Testis (tissue), 2 donors: ENCODE measurements around the gene MTIF3.

ENCODE experiments used
- POLR2A ChIP-seq: fragments of 450-650 bp; IDR thresholded peaks from one replicate; pipeline ENCODE4 v1.6.1; 2017; ENCODE audit warnings: antibody characterized with exemption, mild to moderate bottlenecking, moderate library complexity
- TF ChIP-seq, protein P1 (sequence below), 3 experiments: fragments of 450-650 bp in 2 of 3; fragments of 200-600 bp in 1 of 3; sonication (generic) in 1 of 3; IDR thresholded peaks; one replicate each; pipeline ENCODE4 v1.5.1; 2016 to 2019; ENCODE audit warnings: antibody characterized with exemption in 3 of 3, mild to moderate bottlenecking in 2 of 3, moderate library complexity in 1 of 3

DNA sequence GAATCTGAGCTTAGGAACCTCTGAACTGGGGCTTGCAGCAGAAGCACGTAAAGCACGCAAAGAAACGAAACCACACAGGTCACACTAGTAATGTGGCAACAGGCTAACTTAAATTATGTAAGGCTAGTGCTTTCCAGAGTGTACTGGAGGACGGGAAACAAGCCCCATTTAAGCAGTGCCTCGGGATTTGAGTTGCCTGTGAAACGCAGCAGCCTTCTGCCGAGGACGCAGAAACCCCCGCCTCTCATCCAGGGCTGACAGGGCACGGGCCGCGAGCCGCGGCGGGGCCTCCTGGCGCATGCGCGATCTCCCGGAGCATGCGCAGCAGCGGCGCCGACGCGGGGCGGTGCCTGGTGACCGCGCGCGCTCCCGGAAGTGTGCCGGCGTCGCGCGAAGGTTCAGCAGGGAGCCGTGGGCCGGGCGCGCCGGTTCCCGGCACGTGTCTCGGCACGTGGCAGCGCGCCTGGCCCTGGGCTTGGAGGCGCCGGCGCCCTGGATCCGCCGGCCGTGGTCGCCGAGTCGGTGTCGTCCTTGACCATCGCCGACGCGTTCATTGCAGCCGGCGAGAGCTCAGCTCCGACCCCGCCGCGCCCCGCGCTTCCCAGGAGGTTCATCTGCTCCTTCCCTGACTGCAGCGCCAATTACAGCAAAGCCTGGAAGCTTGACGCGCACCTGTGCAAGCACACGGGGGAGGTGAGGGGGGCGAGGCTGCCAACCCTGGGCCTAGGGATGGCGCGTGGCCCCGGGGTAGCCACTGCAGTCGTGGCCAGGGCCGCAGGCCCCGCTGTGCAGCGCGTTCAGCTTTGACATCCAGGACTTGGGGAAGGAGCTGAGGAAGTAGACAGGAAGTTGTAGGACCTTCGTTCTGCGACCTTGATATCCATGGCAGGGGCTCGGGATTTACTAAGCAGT lies 25.9 kb downstream of the MTIF3 start, which contains the start of gene GTF3A:
- TF ChIP-seq, protein P1, sequence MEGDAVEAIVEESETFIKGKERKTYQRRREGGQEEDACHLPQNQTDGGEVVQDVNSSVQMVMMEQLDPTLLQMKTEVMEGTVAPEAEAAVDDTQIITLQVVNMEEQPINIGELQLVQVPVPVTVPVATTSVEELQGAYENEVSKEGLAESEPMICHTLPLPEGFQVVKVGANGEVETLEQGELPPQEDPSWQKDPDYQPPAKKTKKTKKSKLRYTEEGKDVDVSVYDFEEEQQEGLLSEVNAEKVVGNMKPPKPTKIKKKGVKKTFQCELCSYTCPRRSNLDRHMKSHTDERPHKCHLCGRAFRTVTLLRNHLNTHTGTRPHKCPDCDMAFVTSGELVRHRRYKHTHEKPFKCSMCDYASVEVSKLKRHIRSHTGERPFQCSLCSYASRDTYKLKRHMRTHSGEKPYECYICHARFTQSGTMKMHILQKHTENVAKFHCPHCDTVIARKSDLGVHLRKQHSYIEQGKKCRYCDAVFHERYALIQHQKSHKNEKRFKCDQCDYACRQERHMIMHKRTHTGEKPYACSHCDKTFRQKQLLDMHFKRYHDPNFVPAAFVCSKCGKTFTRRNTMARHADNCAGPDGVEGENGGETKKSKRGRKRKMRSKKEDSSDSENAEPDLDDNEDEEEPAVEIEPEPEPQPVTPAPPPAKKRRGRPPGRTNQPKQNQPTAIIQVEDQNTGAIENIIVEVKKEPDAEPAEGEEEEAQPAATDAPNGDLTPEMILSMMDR (IDR thresholded peaks at IDR 0.05), result peak in 1 of 3 experiments; percentile 20
- peak; percentile 63 for TF ChIP-seq POLR2A
